Esophagus muscularis mucosa (tissue), 3 donors: ENCODE results near the gene SIK2.

Experiments
- CTCF ChIP-seq, 3 experiments: fragments of 200-600 bp in 2 of 3; fragments of 450-650 bp in 1 of 3; sonication (generic) in 2 of 3; IDR thresholded peaks; one replicate each; pipeline ENCODE4 v1.5.1; 2017 to 2019; ENCODE audit warnings: antibody characterized with exemption in 3 of 3, mild to moderate bottlenecking in 2 of 3, moderate library complexity in 1 of 3
- POLR2A ChIP-seq: fragments of 450-650 bp; IDR thresholded peaks from one replicate; pipeline ENCODE4 v1.6.1; 2017; ENCODE audit warnings: antibody characterized with exemption, moderate library complexity, mild to moderate bottlenecking, low read depth
- POLR2AphosphoS5 ChIP-seq, 2 donors: sonication (generic); formaldehyde crosslinking; IDR thresholded peaks; one replicate each; pipeline ENCODE4 v1.6.1; 2017; ENCODE audit warnings: antibody characterized with exemption in 2 of 2

- TF ChIP-seq CTCF (IDR thresholded peaks at IDR 0.05) (no peak), POLR2A (no peak), POLR2AphosphoS5 (IDR thresholded peaks at IDR 0.05) (no peak)
Observed at GRCh38 chr11:111644922-111645321, 42.7 kb downstream of the SIK2 start.
